HEK293 (cell line): ENCODE data around the gene PTP4A1.
"Not testable (repeated sequence)": the region's sequence is repeated elsewhere in the genome, so short reads cannot be mapped to it uniquely, and the experiment has no call there.

ENCODE experiments used
- CTCF ChIA-PET: fragments of 350-600 bp; formaldehyde crosslinking; extraction: SDS; loops from one replicate; lab custom pipeline; 2021; ENCODE audit warnings: antibody characterized with exemption; lab: Yijun Ruan, JAX
- POLR2A ChIA-PET: fragments of 300-600 bp; formaldehyde crosslinking; extraction: SDS; loops from one replicate; lab custom pipeline; 2020; ENCODE audit warnings: antibody characterized with exemption, inconsistent platforms; lab: Yijun Ruan, JAX
- H3K27ac ChIP-seq: fragments of 200-500 bp; sonication (Bioruptor generic); 2 replicates; pipeline ENCODE4 v1.5.1; 2014; ENCODE audit warnings: low read depth, low read length, control low read depth, inconsistent platforms; ENCODE audit errors: extremely low read depth
- H3K36me3 ChIP-seq, 2 experiments: fragments of 200-500 bp in 1 of 2; sonication (Bioruptor generic) in 1 of 2; 1 replicate in 1 of 2; 2 replicates in 1 of 2; pipeline ENCODE4 v1.5.1; 2014 to 2017; ENCODE audit warnings: inconsistent platforms in 2 of 2, low read length in 2 of 2; ENCODE audit not compliant: control insufficient read depth in 2 of 2, insufficient read depth in 1 of 2
- H3K4me1 ChIP-seq: fragments of 200-500 bp; sonication (Bioruptor generic); 2 replicates; pipeline ENCODE4 v1.5.1; 2014; ENCODE audit warnings: mild to moderate bottlenecking, low read length, inconsistent platforms; ENCODE audit not compliant: control insufficient read depth, insufficient read depth
- H3K4me3 ChIP-seq: 2 replicates; pipeline ENCODE4 v1.5.1; 2011; ENCODE audit warnings: low read depth, mild to moderate bottlenecking, control low read depth, low read length, moderate library complexity
- H3K9me3 ChIP-seq: fragments of 200-500 bp; sonication (Bioruptor generic); 2 replicates; pipeline ENCODE4 v1.5.1; 2014; ENCODE audit warnings: low read depth, low read length, inconsistent platforms; ENCODE audit not compliant: control insufficient read depth, insufficient read depth
- ATF2 ChIP-seq: fragments of 450-650 bp; formaldehyde crosslinking; IDR thresholded peaks from 2 replicates; pipeline ENCODE4 v1.5.1; 2016; ENCODE audit warnings: missing biosample characterization, missing genetic modification characterization, low read depth
- ELK4 ChIP-seq: IDR thresholded peaks from 2 replicates; pipeline ENCODE4 v1.6.1; 2011; ENCODE audit warnings: mild to moderate bottlenecking, low read depth, low read length, borderline replicate concordance
- FEZF1 ChIP-seq: fragments of 450-650 bp; formaldehyde crosslinking; IDR thresholded peaks from 2 replicates; pipeline ENCODE4 v1.5.1; 2016; ENCODE audit warnings: missing biosample characterization, missing genetic modification characterization
- SALL2 ChIP-seq: fragments of 450-650 bp; formaldehyde crosslinking; IDR thresholded peaks from 2 replicates; pipeline ENCODE4 v1.5.0; 2017; ENCODE audit warnings: missing biosample characterization, mild to moderate bottlenecking, missing genetic modification characterization, borderline replicate concordance
- ZBTB1 ChIP-seq: fragments of 450-650 bp; formaldehyde crosslinking; IDR thresholded peaks from 2 replicates; pipeline ENCODE4 v1.5.1; 2016; ENCODE audit warnings: missing biosample characterization, missing genetic modification characterization
- ZBTB20 ChIP-seq: fragments of 450-650 bp; formaldehyde crosslinking; IDR thresholded peaks from 2 replicates; pipeline ENCODE4 v1.5.1; 2016; ENCODE audit warnings: missing biosample characterization, missing genetic modification characterization
- ZNF112 ChIP-seq: fragments of 450-650 bp; formaldehyde crosslinking; IDR thresholded peaks from 2 replicates; pipeline ENCODE4 v1.5.0; 2017; ENCODE audit warnings: missing biosample characterization, missing genetic modification characterization
- ZNF239 ChIP-seq: fragments of 450-650 bp; formaldehyde crosslinking; IDR thresholded peaks from 2 replicates; pipeline ENCODE4 v1.5.1; 2016; ENCODE audit warnings: missing biosample characterization, missing genetic modification characterization
- ZNF426 ChIP-seq: fragments of 450-650 bp; formaldehyde crosslinking; IDR thresholded peaks from 2 replicates; pipeline ENCODE4 v1.5.1; 2017; ENCODE audit warnings: missing biosample characterization, missing genetic modification characterization, mild to moderate bottlenecking, inconsistent platforms, moderate library complexity
- ZNF629 ChIP-seq: fragments of 450-650 bp; formaldehyde crosslinking; IDR thresholded peaks from 2 replicates; pipeline ENCODE4 v1.5.1; 2017; ENCODE audit warnings: missing biosample characterization, missing genetic modification characterization
- ZNF639 ChIP-seq: fragments of 450-650 bp; formaldehyde crosslinking; IDR thresholded peaks from 2 replicates; pipeline ENCODE4 v1.5.1; 2016; ENCODE audit warnings: missing biosample characterization, missing genetic modification characterization
- ZNF776 ChIP-seq: fragments of 450-650 bp; formaldehyde crosslinking; IDR thresholded peaks from 2 replicates; pipeline ENCODE4 v1.5.0; 2017; ENCODE audit warnings: missing biosample characterization, missing genetic modification characterization, borderline replicate concordance
- ZSCAN5A ChIP-seq: fragments of 450-650 bp; formaldehyde crosslinking; IDR thresholded peaks from 2 replicates; pipeline ENCODE4 v1.5.1; 2016; ENCODE audit warnings: missing biosample characterization, missing genetic modification characterization
- TF ChIP-seq, protein P1 (sequence below): fragments of 450-650 bp; formaldehyde crosslinking; IDR thresholded peaks from 2 replicates; pipeline ENCODE4 v1.5.1; 2016; ENCODE audit warnings: missing biosample characterization, missing genetic modification characterization, borderline replicate concordance

PTP4A1 gene

DNA sequence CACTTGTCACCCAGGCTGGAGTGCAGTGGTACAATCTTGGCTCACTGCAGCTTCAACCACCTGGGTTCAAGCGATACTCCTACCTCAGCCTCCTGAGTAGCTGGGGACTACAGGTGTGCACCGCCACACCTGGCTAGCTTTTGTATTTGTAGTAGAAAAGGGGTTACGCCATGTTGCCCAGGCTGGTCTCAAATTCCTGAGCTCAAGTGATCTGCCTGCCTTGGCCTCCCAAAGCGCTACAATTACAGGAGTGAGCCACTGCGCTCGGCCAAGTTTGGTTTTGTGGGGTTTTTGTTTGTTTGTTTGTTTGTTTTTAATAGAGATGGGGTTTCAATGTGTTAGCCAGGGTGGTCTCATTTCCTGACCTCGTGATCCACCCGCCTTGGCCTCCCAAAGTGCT lies 12.3 kb downstream of the PTP4A1 start (continued):
- no peak for TF ChIP-seq ZNF776
- TF ChIP-seq ZNF426 (tag by site-specific recombination): no peak
- TF ChIP-seq ZSCAN5A (tag by site-specific recombination): no peak
- TF ChIP-seq ZNF639: no peak
- TF ChIP-seq, protein P1, sequence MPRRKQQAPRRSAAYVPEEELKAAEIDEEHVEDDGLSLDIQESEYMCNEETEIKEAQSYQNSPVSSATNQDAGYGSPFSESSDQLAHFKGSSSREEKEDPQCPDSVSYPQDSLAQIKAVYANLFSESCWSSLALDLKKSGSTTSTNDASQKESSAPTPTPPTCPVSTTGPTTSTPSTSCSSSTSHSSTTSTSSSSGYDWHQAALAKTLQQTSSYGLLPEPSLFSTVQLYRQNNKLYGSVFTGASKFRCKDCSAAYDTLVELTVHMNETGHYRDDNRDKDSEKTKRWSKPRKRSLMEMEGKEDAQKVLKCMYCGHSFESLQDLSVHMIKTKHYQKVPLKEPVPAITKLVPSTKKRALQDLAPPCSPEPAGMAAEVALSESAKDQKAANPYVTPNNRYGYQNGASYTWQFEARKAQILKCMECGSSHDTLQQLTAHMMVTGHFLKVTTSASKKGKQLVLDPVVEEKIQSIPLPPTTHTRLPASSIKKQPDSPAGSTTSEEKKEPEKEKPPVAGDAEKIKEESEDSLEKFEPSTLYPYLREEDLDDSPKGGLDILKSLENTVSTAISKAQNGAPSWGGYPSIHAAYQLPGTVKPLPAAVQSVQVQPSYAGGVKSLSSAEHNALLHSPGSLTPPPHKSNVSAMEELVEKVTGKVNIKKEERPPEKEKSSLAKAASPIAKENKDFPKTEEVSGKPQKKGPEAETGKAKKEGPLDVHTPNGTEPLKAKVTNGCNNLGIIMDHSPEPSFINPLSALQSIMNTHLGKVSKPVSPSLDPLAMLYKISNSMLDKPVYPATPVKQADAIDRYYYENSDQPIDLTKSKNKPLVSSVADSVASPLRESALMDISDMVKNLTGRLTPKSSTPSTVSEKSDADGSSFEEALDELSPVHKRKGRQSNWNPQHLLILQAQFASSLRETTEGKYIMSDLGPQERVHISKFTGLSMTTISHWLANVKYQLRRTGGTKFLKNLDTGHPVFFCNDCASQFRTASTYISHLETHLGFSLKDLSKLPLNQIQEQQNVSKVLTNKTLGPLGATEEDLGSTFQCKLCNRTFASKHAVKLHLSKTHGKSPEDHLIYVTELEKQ: no peak
- no peak for TF ChIP-seq ZBTB20
- no peak for TF ChIP-seq SALL2 (tag by site-specific recombination)

GRCh38 chr6:63585652-63586051 lies 13.4 kb downstream of the PTP4A1 start:
- H3K4me1 ChIP-seq, H3K9me3 ChIP-seq, H3K4me3 ChIP-seq, H3K27ac ChIP-seq, POLR2A ChIA-PET: not testable (repeated sequence)
- CTCF ChIA-PET: interaction anchor here (1.0 to 2.6 kb wide), 2 partner anchors 11 to 12 kb away, joined by 4 to 13 read pairs; no protein-coding TSS in a partner anchor
- peaks cover 22 to 30% of the 10 kb centered on the region in 2 experiments for H3K36me3 ChIP-seq

GRCh38 chr6:63589952-63590411 lies 17.7 kb downstream of the PTP4A1 start:
- H3K4me1 ChIP-seq: peaks cover 3% of the 10 kb centered on the region
- no peaks in the 10 kb centered on the region for H3K36me3 ChIP-seq
- CTCF ChIA-PET: no interaction called here
- H3K4me3 ChIP-seq: no peak overlapping the region
- no peaks in the 10 kb centered on the region for H3K9me3 ChIP-seq
- POLR2A ChIA-PET: no interaction called here
- H3K27ac ChIP-seq: no peak overlapping the region
- TF ChIP-seq ZNF112 (tag by site-specific recombination) (no peak), ZBTB1 (tag by site-specific recombination) (no peak), ZNF629 (tag by site-specific recombination) (peak; percentile 68; the same call in 1 of the 2 replicates), ZNF239 (no peak), ATF2 (tag by site-specific recombination) (peak; percentile 92), FEZF1 (no peak), ELK4 (no peak)
- TF ChIP-seq, all 188 proteins: peak for 2
